ENCODE measurements around the gene FBXW7. TPM values are rescaled to one million over a fixed set of nuclear protein-coding genes. Genes with fewer than 3 reads are reported as not detected.
A peak's percentile ranks its signal among the peaks of the same experiment; 100 is the strongest.

FBXW7 gene
- total RNA-seq, 2 experiments from 2014 or later: 128 to 140 TPM

DNA sequence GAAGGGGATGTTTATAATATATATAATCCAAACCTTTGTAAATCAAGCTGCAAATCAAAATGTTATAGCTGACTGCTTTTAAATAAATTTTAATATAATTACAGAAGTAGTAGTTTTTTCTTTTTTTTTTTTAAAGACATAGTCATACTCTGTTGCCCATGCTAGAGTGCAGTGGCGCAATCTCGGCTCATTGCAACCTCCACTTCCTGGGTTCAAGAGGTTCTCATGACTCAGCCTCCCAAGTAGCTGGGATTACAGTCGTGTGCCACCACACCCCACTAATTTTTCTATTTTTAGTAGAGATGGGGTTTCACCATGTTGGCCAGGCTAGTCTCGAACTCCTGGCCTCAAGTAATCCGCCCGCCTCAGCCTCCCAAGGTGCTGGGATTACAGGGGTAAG, 178.7 kb downstream of the FBXW7 start:
- DNase-seq: peak in 2 of 14 experiments; percentile 9 to 31
- H3K27me3 ChIP-seq (ENCODE audit: control insufficient read depth in 1 of 2, insufficient read depth in 2 of 2, low read length in 2 of 2): no peaks in the 10 kb centered on the region
- Mint-ChIP-seq H3K27ac (no peak overlapping the region), H3K4me3 (no peak overlapping the region), H3K9me3 (no peaks in the 10 kb centered on the region), H3K36me3 (ENCODE audit: low read depth) (no peaks in the 10 kb centered on the region), H3K27me3 (no peaks in the 10 kb centered on the region), H3K4me1 (ENCODE audit: low read depth) (peaks cover 34% of the 10 kb centered on the region)
- H3K27ac ChIP-seq (ENCODE audit: low read depth in 1 of 2, low read length in 2 of 2): no peak overlapping the region
- no peak for ATAC-seq (ENCODE audit: poor library complexity)
- TF ChIP-seq, protein P1, sequence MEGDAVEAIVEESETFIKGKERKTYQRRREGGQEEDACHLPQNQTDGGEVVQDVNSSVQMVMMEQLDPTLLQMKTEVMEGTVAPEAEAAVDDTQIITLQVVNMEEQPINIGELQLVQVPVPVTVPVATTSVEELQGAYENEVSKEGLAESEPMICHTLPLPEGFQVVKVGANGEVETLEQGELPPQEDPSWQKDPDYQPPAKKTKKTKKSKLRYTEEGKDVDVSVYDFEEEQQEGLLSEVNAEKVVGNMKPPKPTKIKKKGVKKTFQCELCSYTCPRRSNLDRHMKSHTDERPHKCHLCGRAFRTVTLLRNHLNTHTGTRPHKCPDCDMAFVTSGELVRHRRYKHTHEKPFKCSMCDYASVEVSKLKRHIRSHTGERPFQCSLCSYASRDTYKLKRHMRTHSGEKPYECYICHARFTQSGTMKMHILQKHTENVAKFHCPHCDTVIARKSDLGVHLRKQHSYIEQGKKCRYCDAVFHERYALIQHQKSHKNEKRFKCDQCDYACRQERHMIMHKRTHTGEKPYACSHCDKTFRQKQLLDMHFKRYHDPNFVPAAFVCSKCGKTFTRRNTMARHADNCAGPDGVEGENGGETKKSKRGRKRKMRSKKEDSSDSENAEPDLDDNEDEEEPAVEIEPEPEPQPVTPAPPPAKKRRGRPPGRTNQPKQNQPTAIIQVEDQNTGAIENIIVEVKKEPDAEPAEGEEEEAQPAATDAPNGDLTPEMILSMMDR (IDR thresholded peaks at IDR 0.05): no peak
- no peaks in the 10 kb centered on the region for H3K36me3 ChIP-seq (ENCODE audit: insufficient read depth, low read length)
- ChIA-PET CTCF (no interaction called here), POLR2A (no interaction called here)
- intact Hi-C loops (cut with DNase I, micrococcal nuclease): loop anchor here (5.0 to 10.0 kb wide), 2 partner anchors 292 to 395 kb away; no protein-coding TSS in a partner anchor
- no peaks in the 10 kb centered on the region for H3K9me3 ChIP-seq (ENCODE audit: control insufficient read depth in 1 of 2, insufficient read depth in 1 of 2, low read length in 2 of 2)
- no peak overlapping the region for H3K4me3 ChIP-seq (ENCODE audit: low read length)
- no peaks in the 10 kb centered on the region for H3K4me1 ChIP-seq (ENCODE audit: insufficient read depth, low read length)

DNA sequence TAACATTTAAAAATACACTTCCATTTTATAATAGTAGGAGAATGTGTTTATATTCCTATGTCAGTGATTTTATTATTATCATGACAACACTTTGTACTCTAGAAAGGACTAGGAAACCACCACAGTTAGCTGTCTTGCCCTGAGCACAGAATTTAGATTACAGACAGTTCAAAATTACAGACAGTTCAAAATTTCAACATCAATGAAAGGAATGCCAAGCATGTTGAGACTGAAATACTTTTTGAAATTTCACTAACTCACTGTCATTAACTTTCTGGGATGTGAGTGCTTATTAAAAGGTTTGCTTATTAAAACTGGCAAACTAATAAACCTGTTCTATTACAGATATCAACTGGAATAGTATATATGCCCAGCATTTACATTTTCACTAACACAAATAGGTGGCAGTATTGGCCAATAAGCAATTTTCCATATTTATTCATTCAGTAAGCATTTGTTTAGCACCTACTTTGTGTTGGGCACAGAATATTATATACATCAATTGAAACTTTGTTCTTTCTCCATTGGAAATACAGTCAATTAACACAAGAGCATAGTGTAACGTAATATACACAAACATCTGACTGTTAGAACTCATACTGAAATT, 179.4 kb downstream of the FBXW7 start:
- Histone ChIP-seq H3K4me3 (ENCODE audit: low read length) (no peak overlapping the region), H3K9me3 (ENCODE audit: control insufficient read depth in 1 of 2, insufficient read depth in 1 of 2, low read length in 2 of 2) (no peaks in the 10 kb centered on the region), H3K36me3 (ENCODE audit: insufficient read depth, low read length) (no peaks in the 10 kb centered on the region), H3K27me3 (ENCODE audit: control insufficient read depth in 1 of 2, insufficient read depth in 2 of 2, low read length in 2 of 2) (no peaks in the 10 kb centered on the region), H3K27ac (ENCODE audit: low read depth in 1 of 2, low read length in 2 of 2) (no peak overlapping the region), H3K4me1 (ENCODE audit: insufficient read depth, low read length) (no peaks in the 10 kb centered on the region)
- ChIA-PET POLR2A (no interaction called here), CTCF (no interaction called here)
- Mint-ChIP-seq H3K27ac (no peak overlapping the region), H3K27me3 (no peaks in the 10 kb centered on the region), H3K4me3 (no peak overlapping the region), H3K9me3 (no peaks in the 10 kb centered on the region), H3K4me1 (ENCODE audit: low read depth) (peaks cover 37% of the 10 kb centered on the region), H3K36me3 (ENCODE audit: low read depth) (no peaks in the 10 kb centered on the region)
- TF ChIP-seq, protein P1 (IDR thresholded peaks at IDR 0.05): peak; percentile 21
- DNase-seq: no peak
- intact Hi-C loops (cut with DNase I, micrococcal nuclease): loop anchor here (5.0 to 10.0 kb wide), 2 partner anchors 292 to 394 kb away; no protein-coding TSS in a partner anchor
- no peak for ATAC-seq (ENCODE audit: poor library complexity)

DNA sequence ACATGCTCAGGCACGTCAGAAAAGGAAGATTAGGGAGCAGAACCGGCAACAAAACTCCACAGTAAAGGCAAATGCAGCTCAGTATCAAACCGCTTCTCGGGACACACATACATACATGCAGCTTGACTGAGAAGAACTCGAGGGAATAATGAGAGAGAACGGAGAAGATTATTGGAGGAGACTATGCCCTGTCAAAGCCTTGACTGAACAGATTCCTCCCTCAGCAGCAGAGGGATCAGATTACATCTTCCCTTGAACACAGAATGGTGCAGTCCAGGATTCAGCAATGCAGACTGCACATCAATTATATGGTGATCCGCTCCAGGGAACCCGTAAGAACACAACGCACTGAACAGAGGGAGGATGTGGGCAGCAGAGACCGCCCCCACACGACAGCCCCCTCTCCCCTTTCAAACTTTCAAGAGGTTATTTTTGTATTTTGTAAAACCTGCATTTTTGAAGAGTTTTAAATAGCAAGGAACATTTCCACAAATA, 183.2 kb downstream of the FBXW7 start:
- ChIA-PET POLR2A (no interaction called here), CTCF (no interaction called here)
- ATAC-seq (ENCODE audit: poor library complexity): peak; percentile 88
- H3K27me3 Mint-ChIP-seq: no peaks in the 10 kb centered on the region
- H3K4me1 ChIP-seq (ENCODE audit: insufficient read depth, low read length): no peaks in the 10 kb centered on the region
- peak in 4 of 14 experiments; percentile 9 to 39 (median 26) for DNase-seq
- H3K27me3 ChIP-seq (ENCODE audit: control insufficient read depth in 1 of 2, insufficient read depth in 2 of 2, low read length in 2 of 2): no peaks in the 10 kb centered on the region
- no peaks in the 10 kb centered on the region for H3K9me3 Mint-ChIP-seq
- H3K36me3 ChIP-seq (ENCODE audit: insufficient read depth, low read length): no peaks in the 10 kb centered on the region
- no peaks in the 10 kb centered on the region for H3K36me3 Mint-ChIP-seq (ENCODE audit: low read depth)
- intact Hi-C loops (cut with DNase I, micrococcal nuclease): loop anchor here in 1 of 2 experiments (10.0 kb wide), 1 partner anchor 288 kb away; no protein-coding TSS in a partner anchor
- no peaks in the 10 kb centered on the region for H3K9me3 ChIP-seq (ENCODE audit: control insufficient read depth in 1 of 2, insufficient read depth in 1 of 2, low read length in 2 of 2)
- H3K27ac ChIP-seq (ENCODE audit: low read depth in 1 of 2, low read length in 2 of 2): no peak overlapping the region
- H3K4me3 Mint-ChIP-seq: peak overlapping the region; percentile 50
- no peak overlapping the region for H3K27ac Mint-ChIP-seq
- H3K4me1 Mint-ChIP-seq (ENCODE audit: low read depth): peaks cover 36% of the 10 kb centered on the region
- no peak overlapping the region for H3K4me3 ChIP-seq (ENCODE audit: low read length)
- TF ChIP-seq, protein P1 (IDR thresholded peaks at IDR 0.05): no peak

Data from CD4-positive, alpha-beta T cell (primary cell).